GM06990 (cell line): ENCODE measurements around the gene OGFOD3.

ENCODE experiments used
- DNase-seq: peaks from one replicate; pipeline ENCODE4 v3.0.0-alpha.2; 2011; ENCODE audit not compliant: insufficient read length; ENCODE audit errors: extremely low read depth
- H3K27me3 ChIP-seq: replicated peaks from 2 replicates; pipeline ENCODE4 v1.6.0; 2011; ENCODE audit warnings: low read length; ENCODE audit not compliant: control insufficient read depth, insufficient read depth
- H3K36me3 ChIP-seq: 2 replicates; pipeline ENCODE4 v1.5.1; 2011; ENCODE audit warnings: low read length; ENCODE audit not compliant: control insufficient read depth, insufficient read depth
- H3K4me3 ChIP-seq: replicated peaks from 2 replicates; pipeline ENCODE4 v1.5.1; 2011; ENCODE audit warnings: low read depth, mild to moderate bottlenecking, control low read depth, low read length
- CTCF ChIP-seq: IDR thresholded peaks from 2 replicates; pipeline ENCODE4 v1.5.1; 2011; ENCODE audit warnings: low read length, control low read depth, mild to moderate bottlenecking, inconsistent platforms; ENCODE audit not compliant: insufficient read depth, poor library complexity, severe bottlenecking

OGFOD3 gene

GRCh38 chr17:82439829-82440365 is 21.5 kb upstream of the OGFOD3 start:
- no peaks in the 10 kb centered on the region for H3K27me3 ChIP-seq
- peaks cover 25% of the 10 kb centered on the region for H3K36me3 ChIP-seq
- no peak for TF ChIP-seq CTCF
- DNase-seq = no peak
- H3K4me3 ChIP-seq = no peak overlapping the region

- no peak overlapping the region for H3K4me3 ChIP-seq
- DNase-seq = no peak
- peaks cover 19% of the 10 kb centered on the region for H3K36me3 ChIP-seq
- no peak for TF ChIP-seq CTCF
- H3K27me3 ChIP-seq = no peaks in the 10 kb centered on the region
These were observed 20.9 kb upstream of the OGFOD3 start for GRCh38 chr17:82439194-82439828.

GRCh38 chr17:82438401-82439193 is 20.2 kb upstream of the OGFOD3 start:
- Histone ChIP-seq H3K27me3 (no peaks in the 10 kb centered on the region), H3K4me3 (no peak overlapping the region), H3K36me3 (peaks cover 13% of the 10 kb centered on the region)
- DNase-seq = no peak
- no peak for TF ChIP-seq CTCF

GRCh38 chr17:82437325-82437668 is 18.9 kb upstream of the OGFOD3 start:
- no peak for TF ChIP-seq CTCF
- no peak for DNase-seq
- Histone ChIP-seq H3K4me3 (no peak overlapping the region), H3K27me3 (no peaks in the 10 kb centered on the region), H3K36me3 (peaks cover 4% of the 10 kb centered on the region)

DNA sequence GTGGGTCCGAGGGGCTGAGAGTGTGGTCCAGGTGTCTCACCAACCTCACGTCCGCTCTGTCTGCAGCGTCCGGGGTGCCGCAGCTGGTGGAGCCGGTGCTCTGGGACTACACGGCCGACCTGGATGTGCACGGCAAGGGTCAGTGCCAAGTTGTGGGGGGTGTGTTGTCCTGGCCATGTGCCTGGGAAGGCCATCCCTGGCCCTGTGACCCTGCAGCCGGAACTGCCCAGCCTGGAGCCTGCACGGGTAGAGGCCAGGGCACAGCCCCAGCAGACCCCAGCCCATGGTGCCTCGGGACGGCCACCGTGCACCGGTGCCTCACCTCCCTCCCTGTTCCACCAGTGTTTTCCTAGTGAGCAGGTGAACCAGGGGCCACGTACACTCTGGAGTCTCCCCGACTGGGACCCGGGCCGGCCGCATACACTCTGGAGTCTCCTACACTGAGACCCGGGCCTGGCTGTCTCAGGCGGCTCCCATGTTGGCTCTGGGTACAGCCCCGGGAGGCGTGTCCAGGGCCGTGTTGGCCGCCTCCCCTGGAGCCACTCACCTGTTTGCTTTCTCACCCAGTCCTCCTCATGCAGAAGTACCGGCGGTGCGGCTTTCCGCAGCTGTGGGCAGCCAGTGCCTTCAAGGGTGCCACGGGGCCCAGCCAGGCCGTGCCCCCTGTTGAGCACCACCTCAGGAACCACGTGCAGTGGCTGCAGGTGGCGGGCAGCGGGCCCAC is 18.4 kb upstream of the OGFOD3 start:
- no peak for TF ChIP-seq CTCF
- no peak for DNase-seq
- Histone ChIP-seq H3K36me3 (peaks cover under 1% of the 10 kb centered on the region), H3K4me3 (no peak overlapping the region), H3K27me3 (no peaks in the 10 kb centered on the region)
